ENCODE data around the gene SIRT5.

- TF ChIP-seq, protein P1, sequence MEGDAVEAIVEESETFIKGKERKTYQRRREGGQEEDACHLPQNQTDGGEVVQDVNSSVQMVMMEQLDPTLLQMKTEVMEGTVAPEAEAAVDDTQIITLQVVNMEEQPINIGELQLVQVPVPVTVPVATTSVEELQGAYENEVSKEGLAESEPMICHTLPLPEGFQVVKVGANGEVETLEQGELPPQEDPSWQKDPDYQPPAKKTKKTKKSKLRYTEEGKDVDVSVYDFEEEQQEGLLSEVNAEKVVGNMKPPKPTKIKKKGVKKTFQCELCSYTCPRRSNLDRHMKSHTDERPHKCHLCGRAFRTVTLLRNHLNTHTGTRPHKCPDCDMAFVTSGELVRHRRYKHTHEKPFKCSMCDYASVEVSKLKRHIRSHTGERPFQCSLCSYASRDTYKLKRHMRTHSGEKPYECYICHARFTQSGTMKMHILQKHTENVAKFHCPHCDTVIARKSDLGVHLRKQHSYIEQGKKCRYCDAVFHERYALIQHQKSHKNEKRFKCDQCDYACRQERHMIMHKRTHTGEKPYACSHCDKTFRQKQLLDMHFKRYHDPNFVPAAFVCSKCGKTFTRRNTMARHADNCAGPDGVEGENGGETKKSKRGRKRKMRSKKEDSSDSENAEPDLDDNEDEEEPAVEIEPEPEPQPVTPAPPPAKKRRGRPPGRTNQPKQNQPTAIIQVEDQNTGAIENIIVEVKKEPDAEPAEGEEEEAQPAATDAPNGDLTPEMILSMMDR (IDR thresholded peaks at IDR 0.05; ENCODE audit: insufficient read depth, low read length) = no peak
- no peak for TF ChIP-seq POLR2AphosphoS5 (IDR thresholded peaks at IDR 0.05; ENCODE audit: low read depth)
Observed at GRCh38 chr6:13548500-13549210, 25.7 kb upstream of the SIRT5 start.

Measured in HL-60 (cell line).